Stimulated activated CD8-positive, alpha-beta memory T cell treated with anti-CD3 and anti-CD28 coated beads, Interleukin-12 subunit alpha, Interleukin-12 subunit beta, amount 100 ng/mL, for 4 hours (primary cell): Measurements from ENCODE around the gene EYS.

Experiments used
- DNase-seq: peaks from one replicate; pipeline ENCODE4 v3.0.0-alpha.2; 2020; ENCODE audit warnings: low read depth

Gene EYS

GRCh38 chr6:63731930-63732329 is 1975.1 kb downstream of the EYS start:
- DNase-seq, result no peak

GRCh38 chr6:63730311-63730710 is 1976.7 kb downstream of the EYS start:
- no peak for DNase-seq

GRCh38 chr6:63724721-63725120 is 1982.3 kb downstream of the EYS start:
- no peak for DNase-seq

- DNase-seq, result no peak
Observed at GRCh38 chr6:63721181-63721580, 1985.8 kb downstream of the EYS start.

- DNase-seq, result no peak
Observed at GRCh38 chr6:63716169-63716568, 1990.9 kb downstream of the EYS start.

GRCh38 chr6:63714091-63714490 is 1992.9 kb downstream of the EYS start:
- no peak for DNase-seq

- no peak for DNase-seq
Observed at GRCh38 chr6:63713332-63713731, 1993.7 kb downstream of the EYS start.

- no peak for DNase-seq
Observed at GRCh38 chr6:63709148-63709547, 1997.9 kb downstream of the EYS start.

GRCh38 chr6:63708631-63709030 is 1998.4 kb downstream of the EYS start:
- no peak for DNase-seq

- DNase-seq, result no peak
Observed at GRCh38 chr6:63706630-63707029, 2000.4 kb downstream of the EYS start.

GRCh38 chr6:63705707-63706106 is 2001.3 kb downstream of the EYS start:
- no peak for DNase-seq

GRCh38 chr6:63690221-63690620 is 2016.8 kb downstream of the EYS start:
- DNase-seq, result no peak

GRCh38 chr6:63689421-63689820 is 2017.6 kb downstream of the EYS start:
- DNase-seq, result no peak

GRCh38 chr6:63685446-63686379 is 2021.3 kb downstream of the EYS start:
- DNase-seq, result no peak

- DNase-seq, result no peak
Observed at GRCh38 chr6:63683071-63683603, 2023.9 kb downstream of the EYS start.

GRCh38 chr6:63677282-63677681 is 2029.7 kb downstream of the EYS start:
- no peak for DNase-seq

- DNase-seq, result no peak
Observed at GRCh38 chr6:63676412-63677114, 2030.5 kb downstream of the EYS start.

- DNase-seq, result no peak
Observed at GRCh38 chr6:63675138-63675537, 2031.9 kb downstream of the EYS start.

GRCh38 chr6:63674635-63675034 is 2032.4 kb downstream of the EYS start:
- DNase-seq, result no peak

GRCh38 chr6:63673692-63674091 is 2033.3 kb downstream of the EYS start:
- DNase-seq, result no peak

GRCh38 chr6:63672582-63673129 is 2034.4 kb downstream of the EYS start:
- DNase-seq, result no peak

- no peak for DNase-seq
Observed at GRCh38 chr6:63671098-63671754, 2035.8 kb downstream of the EYS start.
